GM21423 (cell line): ENCODE data around the gene IRAK3.

Experiments
- ATAC-seq: cut with Tn5 transposase; IDR thresholded peaks from one replicate; pipeline ENCODE4 v1.9.1; 2021; ENCODE audit warnings: mild to moderate bottlenecking, moderate library complexity; ENCODE audit not compliant: unreplicated experiment

The IRAK3 gene

DNA sequence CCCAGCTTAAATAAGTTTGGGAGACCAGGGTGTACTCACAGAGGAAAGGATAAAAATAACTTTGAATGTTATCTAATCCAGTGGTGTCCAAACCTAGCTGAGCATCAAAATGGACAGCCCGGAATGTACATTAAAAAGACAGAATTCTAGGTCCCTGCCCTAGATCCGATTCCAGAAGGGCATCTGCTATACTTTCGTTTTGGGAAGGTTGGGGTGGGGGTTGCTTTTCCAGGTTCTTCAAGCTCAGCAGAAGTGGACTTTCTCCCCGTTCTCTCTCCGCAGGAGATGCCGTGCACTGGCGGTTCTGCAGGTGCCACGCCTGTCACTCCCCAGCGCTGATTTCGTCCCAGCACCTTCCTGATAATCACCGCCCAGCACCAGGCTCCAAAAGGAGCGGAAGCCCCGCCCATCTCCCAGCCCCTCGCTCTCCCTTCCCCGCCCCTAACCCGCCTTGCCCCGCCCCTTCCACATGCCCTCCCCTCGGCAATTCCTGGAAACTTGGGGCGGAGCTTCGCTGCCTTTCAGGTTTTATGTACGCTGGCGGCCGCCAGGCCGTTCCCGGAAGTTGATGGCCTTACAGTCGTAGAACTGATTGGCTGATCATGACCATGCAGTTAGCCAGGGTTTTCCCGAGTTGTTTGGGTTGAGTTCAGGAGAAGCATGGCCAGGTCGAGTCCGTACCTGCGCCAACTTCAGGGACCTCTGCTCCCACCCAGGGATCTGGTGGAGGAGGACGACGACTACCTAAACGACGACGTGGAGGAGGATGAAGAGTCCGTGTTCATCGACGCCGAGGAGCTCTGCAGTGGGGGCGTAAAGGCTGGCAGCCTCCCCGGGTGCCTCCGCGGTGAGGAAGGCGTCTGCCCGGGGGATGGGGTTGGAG, 113.2 kb downstream of the IRAK3 start, which contains the start of gene HELB:
TSS of gene HELB (plus strand) at position 550 of the 883 bp plus-strand sequence. CDS start at position 661, 111 bp downstream.
- ATAC-seq, result peak; percentile 92

DNA sequence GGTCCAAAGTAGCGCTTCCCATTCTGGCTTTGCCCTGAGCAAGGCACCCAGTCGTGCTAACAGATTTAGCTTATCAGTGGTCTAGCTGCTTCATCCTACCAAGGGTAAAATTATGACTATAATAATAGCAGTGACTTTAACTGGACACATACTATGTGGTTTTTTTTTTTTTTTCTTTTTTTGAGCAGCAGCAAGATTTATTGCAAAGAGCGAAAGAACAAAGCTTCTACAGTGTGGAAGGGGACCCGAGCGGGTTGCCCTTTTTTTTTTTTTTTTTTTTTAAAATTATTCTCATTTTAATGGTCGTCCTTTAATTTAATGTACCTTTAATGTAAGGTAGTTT, 113.8 kb downstream of the IRAK3 start:
- no peak for ATAC-seq

- peak; percentile 56 for ATAC-seq
Observed at GRCh38 chr12:66303316-66303804, 114.3 kb downstream of the IRAK3 start.
